HCT116 (cell line): ENCODE data around the gene CHRNE. TPM values are rescaled to one million over a fixed set of nuclear protein-coding genes. Genes with fewer than 3 reads are reported as not detected.

Experiments used
- ATAC-seq: fragments of 200-7000 bp; cut with Tn5 transposase; 2 replicates; pipeline ENCODE4 v1.9.1; 2020; ENCODE audit warnings: mild to moderate bottlenecking, moderate library complexity
- BruUV-seq: library from RNA; stranded (reverse); fragments of 400-500 nt; replicated peaks from 2 replicates; lab custom pipeline; 2021; lab: Mats Ljungman, UMichigan
- CTCF ChIA-PET: fragments of 300-600 bp; sonication (Branson Sonifier 250); formaldehyde crosslinking; loops from one replicate; lab custom pipeline; 2021; ENCODE audit warnings: antibody characterized with exemption; lab: Charles Lee
- POLR2A ChIA-PET: fragments of 300-600, 350-600 bp; sonication (Branson Sonifier 250); formaldehyde crosslinking; loops from one replicate; lab custom pipeline; 2021; ENCODE audit warnings: antibody characterized with exemption; lab: Charles Lee
- RAD21 ChIA-PET, 2 experiments: fragments of 300-600 bp; sonication (Branson Sonifier 250); formaldehyde crosslinking; loops; one replicate each; lab custom pipeline; 2023; ENCODE audit warnings: low total read pairs in 2 of 2; ENCODE audit not compliant: uncharacterized antibody in 2 of 2, unreplicated experiment in 2 of 2, low non-redundant PET in 1 of 2; lab: Charles Lee
- DNase-seq: peaks from one replicate; pipeline ENCODE4 v3.0.0-alpha.2; 2010; ENCODE audit warnings: low read depth, low spot score
- H2AFZ ChIP-seq: fragments of 200-600 bp; shearing (Covaris generic), sonication (generic); 2 replicates; pipeline ENCODE4 v1.6.1; 2017; ENCODE audit warnings: low read depth, mixed run types, mixed read lengths, antibody characterized with exemption, low read length; ENCODE audit not compliant: poor library complexity, severe bottlenecking
- H3K27ac ChIP-seq: 2 replicates; pipeline ENCODE4 v1.5.1; 2012; ENCODE audit warnings: low read depth, low read length
- H3K27me3 ChIP-seq: fragments of 200-600 bp; sonication (generic); 2 replicates; pipeline ENCODE4 v1.6.1; 2016; ENCODE audit warnings: mixed run types, low read length, mixed read lengths; ENCODE audit not compliant: insufficient read depth
- H3K36me3 ChIP-seq, 2 experiments: fragments of 200-500 bp in 1 of 2; fragments of 200-600 bp in 1 of 2; sonication (Bioruptor generic) in 1 of 2; sonication (generic) in 1 of 2; 2 replicates each; pipeline versions ENCODE4 v1.5.1 to v1.6.1; 2014 to 2016; ENCODE audit warnings: low read length in 2 of 2, inconsistent platforms in 1 of 2, mixed read lengths in 1 of 2, mixed run types in 1 of 2; ENCODE audit not compliant: insufficient read depth in 2 of 2, control insufficient read depth in 1 of 2
- H3K4me1 ChIP-seq, 2 experiments: fragments of 200-600 bp in 1 of 2; sonication (generic) in 1 of 2; 2 replicates each; pipeline versions ENCODE4 v1.5.1 to v1.6.1; 2012 to 2017; ENCODE audit warnings: low read length in 2 of 2, inconsistent platforms in 1 of 2, mild to moderate bottlenecking in 1 of 2, mixed read lengths in 1 of 2, mixed run types in 1 of 2, moderate library complexity in 1 of 2; ENCODE audit not compliant: insufficient read depth in 2 of 2, control insufficient read depth in 1 of 2
- H3K4me2 ChIP-seq: fragments of 200-600 bp; sonication (generic); 2 replicates; pipeline ENCODE4 v1.6.1; 2017; ENCODE audit warnings: mixed run types, low read length, mixed read lengths
- H3K4me3 ChIP-seq, 2 experiments: fragments of 200-600 bp in 1 of 2; sonication (generic) in 1 of 2; replicated peaks in 1 of 2; 2 replicates each; pipeline ENCODE4 v1.5.1; 2011 to 2016; ENCODE audit warnings: low read length in 2 of 2, control low read depth in 1 of 2, low read depth in 1 of 2, mild to moderate bottlenecking in 1 of 2, mixed read lengths in 1 of 2, mixed run types in 1 of 2
- H3K79me2 ChIP-seq: fragments of 200-600 bp; sonication (generic); 2 replicates; pipeline ENCODE4 v1.6.1; 2017; ENCODE audit warnings: mild to moderate bottlenecking, mixed run types, low read length, moderate library complexity, mixed read lengths; ENCODE audit not compliant: insufficient read depth
- H3K9ac ChIP-seq: fragments of 200-600 bp; sonication (generic); 2 replicates; pipeline ENCODE4 v1.6.1; 2016; ENCODE audit warnings: low read length, mixed read lengths
- H3K9me2 ChIP-seq: fragments of 200-600 bp; sonication (generic), shearing (Covaris generic); 2 replicates; pipeline ENCODE4 v1.6.1; 2017; ENCODE audit warnings: mixed run types, mild to moderate bottlenecking, moderate library complexity; ENCODE audit not compliant: insufficient read depth
- H3K9me3 ChIP-seq, 2 experiments: fragments of 200-500 bp in 1 of 2; fragments of 200-600 bp in 1 of 2; sonication (Bioruptor generic) in 1 of 2; sonication (generic) in 1 of 2; 2 replicates each; pipeline ENCODE4 v1.6.1; 2014 to 2017; ENCODE audit warnings: low read length in 2 of 2, mixed read lengths in 2 of 2, inconsistent platforms in 1 of 2, low read depth in 1 of 2, mild to moderate bottlenecking in 1 of 2, mixed run types in 1 of 2, moderate library complexity in 1 of 2; ENCODE audit not compliant: control insufficient read depth in 1 of 2, insufficient read depth in 1 of 2
- H4K20me1 ChIP-seq: fragments of 200-600 bp; sonication (generic), shearing (Covaris generic); 2 replicates; pipeline ENCODE4 v1.6.1; 2017; ENCODE audit warnings: mixed run types, mild to moderate bottlenecking, moderate library complexity; ENCODE audit not compliant: insufficient read depth
- EZH2 ChIP-seq: fragments of 200-600 bp; sonication (generic); IDR thresholded peaks from 2 replicates; pipeline ENCODE4 v1.6.1; 2017; ENCODE audit warnings: antibody characterized with exemption, mixed run types
- EZH2phosphoT487 ChIP-seq: fragments of 200-600 bp; IDR thresholded peaks from 2 replicates; pipeline ENCODE4 v1.6.1; 2018; ENCODE audit warnings: antibody characterized with exemption, borderline replicate concordance
- JUND ChIP-seq: IDR thresholded peaks from 2 replicates; pipeline ENCODE4 v1.6.1; 2012
- MAX ChIP-seq: IDR thresholded peaks from 2 replicates; pipeline ENCODE4 v1.6.1; 2012
- POLR2A ChIP-seq: IDR thresholded peaks from 2 replicates; pipeline ENCODE4 v1.7.0; 2011; ENCODE audit warnings: borderline replicate concordance; ENCODE audit not compliant: insufficient read depth, insufficient read length; ENCODE audit errors: extremely low read depth
- POLR2AphosphoS5 ChIP-seq: IDR thresholded peaks from 2 replicates; pipeline ENCODE4 v1.6.1; 2011; ENCODE audit warnings: mild to moderate bottlenecking, low read depth, low read length, moderate library complexity
- REST ChIP-seq: IDR thresholded peaks from 2 replicates; pipeline ENCODE4 v1.6.1; 2012; ENCODE audit warnings: low read depth
- SP1 ChIP-seq: IDR thresholded peaks from 2 replicates; pipeline ENCODE4 v1.6.1; 2012; ENCODE audit warnings: low read depth
- SRF ChIP-seq: IDR thresholded peaks from 2 replicates; pipeline ENCODE4 v1.6.1; 2012; ENCODE audit warnings: low read depth
- TCF7L2 ChIP-seq: IDR thresholded peaks from 2 replicates; pipeline ENCODE4 v1.7.0; 2011; ENCODE audit warnings: borderline replicate concordance, inconsistent platforms; ENCODE audit not compliant: insufficient read depth, insufficient read length; ENCODE audit errors: extremely low read depth
- ZFX ChIP-seq: fragments of 450-650 bp; IDR thresholded peaks from 2 replicates; pipeline ENCODE4 v1.6.1; 2017
- intact Hi-C: fragments of 100-400 bp; cut with micrococcal nuclease; formaldehyde crosslinking; loops from 2 replicates; pipeline ENCODE4 v1.10.0; 2022
- total RNA-seq: library from RNA; stranded (reverse); gene quantifications from one replicate; pipeline ENCODE4 v1.2.1, GENCODE V29; 2021; ENCODE audit not compliant: unreplicated experiment
- TF ChIP-seq, protein P1 (sequence below): IDR thresholded peaks from 2 replicates; pipeline ENCODE4 v1.6.1; 2011; ENCODE audit warnings: mild to moderate bottlenecking, low read length, moderate library complexity; ENCODE audit not compliant: insufficient replicate concordance; ENCODE audit errors: extremely low read depth
- TF ChIP-seq, protein P2 (sequence below), 3 experiments: fragments of 200-600 bp in 1 of 3; sonication (generic) in 1 of 3; IDR thresholded peaks in 2 of 3; conservative IDR thresholded peaks in 1 of 3; 2 replicates each; pipeline ENCODE4 v1.5.1; 2012 to 2017; ENCODE audit warnings: low read depth in 2 of 3, low read length in 2 of 3, antibody characterized with exemption in 1 of 3, borderline replicate concordance in 1 of 3, control low read depth in 1 of 3, mild to moderate bottlenecking in 1 of 3, mixed read lengths in 1 of 3, mixed run types in 1 of 3, moderate library complexity in 1 of 3; ENCODE audit not compliant: insufficient read depth in 1 of 3

The CHRNE gene
- total RNA-seq, 1 experiment from 2014 or later: 0.30 TPM

DNA sequence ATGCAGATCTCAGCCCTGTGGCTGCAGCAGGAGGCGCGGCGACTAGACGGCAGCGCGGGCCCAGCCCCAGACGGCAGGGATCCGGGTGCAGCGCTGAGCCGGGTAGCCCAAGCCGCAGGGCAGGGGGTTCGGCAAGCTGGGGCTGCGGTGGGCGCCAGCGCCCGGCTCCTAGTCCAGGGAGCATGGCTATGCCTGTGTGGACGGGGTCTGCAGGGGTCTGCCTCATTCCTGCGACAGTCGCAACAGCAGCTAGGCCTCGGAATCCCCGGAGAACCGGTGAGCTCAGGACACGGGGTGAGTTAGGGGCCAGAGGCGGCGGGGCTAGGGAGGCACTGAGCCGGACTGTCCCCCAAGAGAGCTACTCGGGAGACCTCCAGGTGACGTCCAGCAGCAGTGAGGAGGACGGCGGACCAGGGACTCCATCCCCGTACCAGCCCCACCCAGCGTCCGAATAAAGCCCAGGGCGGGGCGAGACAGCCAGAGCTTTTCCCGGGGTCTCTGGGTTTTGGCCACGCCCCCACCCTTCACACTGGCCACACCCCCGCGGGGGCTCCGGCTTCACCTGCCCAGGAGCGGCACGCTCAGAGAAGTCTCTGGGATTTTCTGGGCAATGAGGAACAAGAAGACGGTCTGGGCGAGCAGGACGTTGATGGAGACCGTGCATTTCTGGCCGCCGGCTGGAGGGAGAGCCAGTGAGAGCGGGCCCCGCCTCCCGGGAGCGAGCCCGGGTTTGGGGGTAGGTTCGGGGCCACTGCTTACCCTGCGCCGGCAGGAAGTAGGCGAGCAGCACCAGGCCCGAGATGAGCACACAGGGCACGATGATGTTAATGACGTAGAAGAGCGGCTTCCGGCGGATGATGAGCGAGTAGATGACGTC is 2.4 kb downstream of the CHRNE start (continued):
- TF ChIP-seq, protein P1, sequence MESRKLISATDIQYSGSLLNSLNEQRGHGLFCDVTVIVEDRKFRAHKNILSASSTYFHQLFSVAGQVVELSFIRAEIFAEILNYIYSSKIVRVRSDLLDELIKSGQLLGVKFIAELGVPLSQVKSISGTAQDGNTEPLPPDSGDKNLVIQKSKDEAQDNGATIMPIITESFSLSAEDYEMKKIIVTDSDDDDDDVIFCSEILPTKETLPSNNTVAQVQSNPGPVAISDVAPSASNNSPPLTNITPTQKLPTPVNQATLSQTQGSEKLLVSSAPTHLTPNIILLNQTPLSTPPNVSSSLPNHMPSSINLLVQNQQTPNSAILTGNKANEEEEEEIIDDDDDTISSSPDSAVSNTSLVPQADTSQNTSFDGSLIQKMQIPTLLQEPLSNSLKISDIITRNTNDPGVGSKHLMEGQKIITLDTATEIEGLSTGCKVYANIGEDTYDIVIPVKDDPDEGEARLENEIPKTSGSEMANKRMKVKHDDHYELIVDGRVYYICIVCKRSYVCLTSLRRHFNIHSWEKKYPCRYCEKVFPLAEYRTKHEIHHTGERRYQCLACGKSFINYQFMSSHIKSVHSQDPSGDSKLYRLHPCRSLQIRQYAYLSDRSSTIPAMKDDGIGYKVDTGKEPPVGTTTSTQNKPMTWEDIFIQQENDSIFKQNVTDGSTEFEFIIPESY: no peak
- no peak for TF ChIP-seq EZH2phosphoT487
- no peak for TF ChIP-seq POLR2A
- TF ChIP-seq EZH2: no peak
- no peak for TF ChIP-seq MAX
- no peak for TF ChIP-seq SRF

DNA sequence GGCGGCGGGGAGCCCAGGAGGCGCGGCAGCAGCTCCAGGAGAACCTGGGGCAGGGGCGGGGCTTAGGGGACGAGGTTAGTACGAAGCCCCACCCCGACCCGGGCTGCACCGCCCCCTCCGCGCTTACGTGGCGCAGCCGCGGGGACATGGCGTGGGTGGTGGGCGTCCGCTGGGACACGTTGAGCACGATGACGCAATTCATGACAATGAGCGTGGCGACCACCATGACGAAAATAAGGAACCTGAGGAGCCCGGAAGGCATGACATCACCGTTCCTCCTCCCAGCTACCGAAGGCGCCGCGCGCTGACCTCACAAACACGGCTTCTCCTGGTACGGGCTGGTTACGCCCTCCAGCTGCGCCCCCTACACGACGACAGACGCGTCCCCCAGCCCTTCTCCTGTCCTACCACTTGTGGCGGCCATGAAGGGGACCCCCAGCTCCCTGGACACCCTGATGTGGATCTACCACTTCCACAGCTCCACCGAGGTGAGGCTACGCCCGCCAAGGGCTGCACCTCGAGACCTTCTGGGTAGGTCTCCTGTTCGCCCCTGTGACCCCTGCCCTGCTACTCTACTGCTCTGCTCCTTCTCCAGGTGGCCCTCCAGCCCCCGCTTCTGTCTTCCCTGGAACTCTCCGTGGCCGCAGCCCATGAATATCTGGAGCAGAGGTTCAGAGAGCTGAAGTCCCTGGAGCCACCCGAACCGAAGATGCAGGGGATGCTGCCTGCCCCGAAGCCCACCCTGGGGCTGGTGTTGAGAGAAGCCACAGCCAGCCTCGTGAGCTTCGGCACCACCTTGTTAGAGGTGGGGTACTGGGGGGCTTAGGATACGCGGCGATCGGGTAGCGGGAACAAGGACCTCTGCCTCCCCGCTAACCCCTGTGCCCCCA is 3.3 kb downstream of the CHRNE start, which contains the start of gene C17orf107:
Gene C17orf107 (plus strand): TSS at position 196 of the 890 bp plus-strand sequence. CDS start 227 bp downstream, at position 423.
- BruUV-seq: no TSS peak
- no peaks in the 10 kb centered on the region for H3K9me3 ChIP-seq
- H3K4me3 ChIP-seq: no peak within 1 kb of the TSS
- no peaks in the 10 kb centered on the region for H3K79me2 ChIP-seq
- no peak within 1 kb of the TSS for H2AFZ ChIP-seq
- no peaks in the 10 kb centered on the region for H4K20me1 ChIP-seq
- H3K36me3 ChIP-seq: peaks cover 4 to 20% of the 10 kb centered on the region in 2 experiments; a peak in 3 of 4 replicates
- ChIA-PET CTCF (interaction anchor here (1.0 kb wide), 1 partner anchor 110 kb away, joined by 3 read pairs; no protein-coding TSS in a partner anchor), RAD21 (no interaction called here), POLR2A (no interaction called here)
- H3K9me2 ChIP-seq: no peaks in the 10 kb centered on the region
- no peak for DNase-seq
- no peak within 1 kb of the TSS for H3K27ac ChIP-seq
- no peak within 1 kb of the TSS for H3K4me2 ChIP-seq
- H3K9ac ChIP-seq: no peak within 1 kb of the TSS
- H3K27me3 ChIP-seq: no peaks in the 10 kb centered on the region
- ATAC-seq: no peak
- H3K4me1 ChIP-seq: peaks cover 10 to 14% of the 10 kb centered on the region in 2 experiments
- intact Hi-C loops: no loop called here
- TF ChIP-seq, protein P2, sequence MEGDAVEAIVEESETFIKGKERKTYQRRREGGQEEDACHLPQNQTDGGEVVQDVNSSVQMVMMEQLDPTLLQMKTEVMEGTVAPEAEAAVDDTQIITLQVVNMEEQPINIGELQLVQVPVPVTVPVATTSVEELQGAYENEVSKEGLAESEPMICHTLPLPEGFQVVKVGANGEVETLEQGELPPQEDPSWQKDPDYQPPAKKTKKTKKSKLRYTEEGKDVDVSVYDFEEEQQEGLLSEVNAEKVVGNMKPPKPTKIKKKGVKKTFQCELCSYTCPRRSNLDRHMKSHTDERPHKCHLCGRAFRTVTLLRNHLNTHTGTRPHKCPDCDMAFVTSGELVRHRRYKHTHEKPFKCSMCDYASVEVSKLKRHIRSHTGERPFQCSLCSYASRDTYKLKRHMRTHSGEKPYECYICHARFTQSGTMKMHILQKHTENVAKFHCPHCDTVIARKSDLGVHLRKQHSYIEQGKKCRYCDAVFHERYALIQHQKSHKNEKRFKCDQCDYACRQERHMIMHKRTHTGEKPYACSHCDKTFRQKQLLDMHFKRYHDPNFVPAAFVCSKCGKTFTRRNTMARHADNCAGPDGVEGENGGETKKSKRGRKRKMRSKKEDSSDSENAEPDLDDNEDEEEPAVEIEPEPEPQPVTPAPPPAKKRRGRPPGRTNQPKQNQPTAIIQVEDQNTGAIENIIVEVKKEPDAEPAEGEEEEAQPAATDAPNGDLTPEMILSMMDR (IDR thresholded peaks at IDR 0.05 in 2 of 3, conservative IDR thresholded peaks at IDR 0.05 in 1 of 3; ENCODE audit: borderline replicate concordance in 1 of 3, insufficient read depth in 1 of 3, low read depth in 2 of 3, low read length in 2 of 3): no peak
- TF ChIP-seq JUND: no peak
- no peak for TF ChIP-seq SP1
- TF ChIP-seq ZFX: no peak
- no peak for TF ChIP-seq POLR2AphosphoS5
- no peak for TF ChIP-seq REST
- TF ChIP-seq TCF7L2: no peak
